ENCODE measurements around the gene TMEM25. TPM values are rescaled to one million over a fixed set of nuclear protein-coding genes. Genes with fewer than 3 reads are reported as not detected.

The TMEM25 gene
- total and polyA plus RNA-seq, 12 donors: 27.0 to 113 (median 55.9) TPM

DNA sequence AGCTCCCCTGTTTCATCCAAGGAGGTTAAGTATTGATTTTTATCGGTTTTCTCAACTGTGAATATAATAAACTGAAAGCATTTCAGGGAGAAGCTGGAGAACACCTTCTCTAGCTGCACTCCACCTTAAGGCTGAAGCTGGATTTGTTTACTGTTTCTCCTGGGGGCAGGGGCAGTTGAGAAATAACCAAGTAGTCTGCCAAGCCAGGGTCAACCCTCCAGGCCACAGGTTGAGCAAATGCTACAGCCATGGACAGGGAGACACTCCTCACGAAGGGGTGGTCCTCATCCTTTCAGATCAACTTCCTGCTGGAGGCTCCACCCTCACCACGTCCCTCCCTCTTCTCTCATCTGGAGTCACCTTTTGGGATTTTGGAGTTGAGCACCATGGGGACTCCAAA lies 3.9 kb upstream of the TMEM25 start, which contains the start of gene TTC36:
TSS of gene TTC36 (plus strand) at position 366 of the 400 bp plus-strand sequence. CDS start at position 387, 21 bp downstream.
- Histone ChIP-seq H3K4me1 (replicated peaks in 1 of 2) (peaks cover 8 to 26% of the 10 kb centered on the region in 2 donors), H3K4me3 (no peak within 1 kb of the TSS), H3K9me3 (replicated peaks in 1 of 3) (no peaks in the 10 kb centered on the region), H3K27ac (no peak within 1 kb of the TSS), H3K27me3 (no peaks in the 10 kb centered on the region), H3K36me3 (replicated peaks in 1 of 2) (peaks cover 0 to 16% of the 10 kb centered on the region in 2 donors)
- WGBS, 4 donors: 69 to 77% (median 73%) methylated on average over 3 of the region's 3 CpGs
- no peak for DNase-seq
- TF ChIP-seq, protein P1, sequence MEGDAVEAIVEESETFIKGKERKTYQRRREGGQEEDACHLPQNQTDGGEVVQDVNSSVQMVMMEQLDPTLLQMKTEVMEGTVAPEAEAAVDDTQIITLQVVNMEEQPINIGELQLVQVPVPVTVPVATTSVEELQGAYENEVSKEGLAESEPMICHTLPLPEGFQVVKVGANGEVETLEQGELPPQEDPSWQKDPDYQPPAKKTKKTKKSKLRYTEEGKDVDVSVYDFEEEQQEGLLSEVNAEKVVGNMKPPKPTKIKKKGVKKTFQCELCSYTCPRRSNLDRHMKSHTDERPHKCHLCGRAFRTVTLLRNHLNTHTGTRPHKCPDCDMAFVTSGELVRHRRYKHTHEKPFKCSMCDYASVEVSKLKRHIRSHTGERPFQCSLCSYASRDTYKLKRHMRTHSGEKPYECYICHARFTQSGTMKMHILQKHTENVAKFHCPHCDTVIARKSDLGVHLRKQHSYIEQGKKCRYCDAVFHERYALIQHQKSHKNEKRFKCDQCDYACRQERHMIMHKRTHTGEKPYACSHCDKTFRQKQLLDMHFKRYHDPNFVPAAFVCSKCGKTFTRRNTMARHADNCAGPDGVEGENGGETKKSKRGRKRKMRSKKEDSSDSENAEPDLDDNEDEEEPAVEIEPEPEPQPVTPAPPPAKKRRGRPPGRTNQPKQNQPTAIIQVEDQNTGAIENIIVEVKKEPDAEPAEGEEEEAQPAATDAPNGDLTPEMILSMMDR (IDR thresholded peaks at IDR 0.05): no peak
- no peak for TF ChIP-seq POLR2A (IDR thresholded peaks at IDR 0.05)
- intact Hi-C loops (cut with DNase I): no loop called here

DNA sequence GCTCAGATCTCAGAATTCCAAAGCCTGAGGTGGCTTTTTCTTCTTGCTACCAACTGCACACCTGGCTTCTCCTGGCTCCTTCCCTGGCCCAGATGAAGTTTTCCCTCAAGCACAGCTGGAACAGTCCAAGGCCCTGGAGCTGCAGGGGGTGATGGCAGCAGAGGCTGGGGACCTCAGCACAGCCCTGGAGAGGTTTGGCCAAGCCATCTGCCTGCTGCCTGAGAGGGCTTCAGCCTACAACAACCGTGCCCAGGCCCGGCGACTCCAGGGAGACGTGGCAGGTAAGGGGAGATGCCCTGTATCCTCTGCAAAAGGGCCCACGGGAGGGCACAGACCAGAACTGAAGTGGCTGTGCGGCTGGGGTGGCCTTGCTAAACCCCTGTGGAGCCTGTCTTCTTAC lies 2.5 kb upstream of the TMEM25 start:
- intact Hi-C loops (cut with DNase I): no loop called here
- 76 to 94% (median 86%) methylated on average over 4 to 6 of the region's 6 CpGs for WGBS, 4 donors
- no peak for TF ChIP-seq POLR2A (IDR thresholded peaks at IDR 0.05)
- TF ChIP-seq, protein P1 (IDR thresholded peaks at IDR 0.05): no peak
- Histone ChIP-seq H3K9me3 (replicated peaks in 1 of 3) (no peaks in the 10 kb centered on the region), H3K27me3 (no peaks in the 10 kb centered on the region), H3K36me3 (replicated peaks in 1 of 2) (peaks cover 0 to 2% of the 10 kb centered on the region in 2 donors), H3K4me1 (replicated peaks in 1 of 2) (peaks cover 8 to 26% of the 10 kb centered on the region in 2 donors), H3K4me3 (no peak overlapping the region), H3K27ac (no peak overlapping the region)
- no peak for DNase-seq

DNA sequence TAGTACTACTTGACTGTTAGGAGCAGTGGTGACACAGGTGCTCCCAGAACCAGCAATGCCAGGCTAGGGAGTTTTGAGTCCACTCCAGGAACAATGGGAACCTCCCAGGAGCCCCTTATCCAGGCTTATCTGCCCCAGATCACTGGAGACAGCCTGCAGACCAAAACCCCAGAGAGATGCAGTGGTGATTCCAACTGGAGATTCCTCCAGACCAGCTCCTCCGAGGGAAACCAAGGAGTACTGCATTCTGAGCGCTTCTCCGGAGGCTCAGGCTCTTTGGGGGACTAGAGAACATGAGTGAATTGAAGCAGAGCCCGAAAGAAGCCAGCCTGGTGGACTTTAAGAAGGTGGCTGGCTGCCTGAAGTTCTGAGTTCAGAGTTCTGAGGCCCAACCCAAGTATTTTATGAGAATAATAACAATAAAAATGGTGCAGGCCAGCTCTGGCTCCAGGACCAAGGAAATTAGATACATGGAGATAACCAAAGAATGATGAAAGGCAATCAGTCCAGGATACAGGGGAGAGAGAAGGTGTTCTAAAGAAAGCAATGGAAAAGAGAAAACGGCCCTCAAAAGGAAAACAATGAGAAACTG lies 1.3 kb upstream of the TMEM25 start:
- Histone ChIP-seq H3K4me3 (peak overlapping the region in 1 of 4 donors; percentile 97), H3K4me1 (replicated peaks in 1 of 2) (peaks cover 0 to 15% of the 10 kb centered on the region in 2 donors), H3K36me3 (replicated peaks in 1 of 2) (peaks cover 0 to 2% of the 10 kb centered on the region in 2 donors), H3K9me3 (replicated peaks in 1 of 3) (no peaks in the 10 kb centered on the region), H3K27ac (no peak overlapping the region), H3K27me3 (no peaks in the 10 kb centered on the region)
- TF ChIP-seq, protein P1 (IDR thresholded peaks at IDR 0.05): no peak
- no peak for TF ChIP-seq POLR2A (IDR thresholded peaks at IDR 0.05)
- intact Hi-C loops (cut with DNase I): no loop called here
- DNase-seq: no peak
- 77 to 82% (median 79%) methylated on average over 5 of the region's 5 CpGs for WGBS, 4 donors

DNA sequence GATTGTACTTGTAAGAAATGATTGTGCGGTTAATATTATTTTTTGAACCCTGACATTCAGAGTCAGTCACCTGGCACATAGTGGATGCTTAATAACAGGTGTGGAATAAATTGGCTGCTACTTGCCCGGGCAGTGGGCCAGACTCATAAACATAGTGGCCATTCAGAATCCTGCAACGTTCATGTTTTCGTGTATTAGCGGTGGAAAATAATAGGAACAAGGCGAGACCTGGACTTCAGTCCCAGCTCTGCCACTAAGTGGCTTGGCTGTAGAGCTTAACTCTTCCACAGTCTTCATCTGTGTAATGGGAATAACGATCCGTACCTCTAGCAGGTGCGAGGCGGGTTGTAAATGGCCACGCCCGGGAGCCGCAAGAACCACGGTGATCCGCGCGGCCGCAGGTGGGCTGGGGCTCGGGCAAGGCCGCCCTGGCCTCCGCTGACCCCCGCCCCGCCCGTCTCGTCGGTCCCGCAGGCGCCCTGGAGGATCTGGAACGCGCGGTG lies 761 bp upstream of the TMEM25 start:
- intact Hi-C loops (cut with DNase I): no loop called here
- WGBS, 4 donors: 4 to 22% (median 11%) methylated on average over 6 to 31 of the region's 31 CpGs

More for the DNA sequence above, 761 bp upstream of the TMEM25 start:
- Histone ChIP-seq H3K27me3 (no peaks in the 10 kb centered on the region), H3K27ac (peak overlapping the region in 4 of 5 donors; percentile 42 to 87 (median 79)), H3K9me3 (replicated peaks in 1 of 3) (no peaks in the 10 kb centered on the region), H3K4me3 (peak overlapping the region; percentile 41 to 97 (median 70)), H3K4me1 (replicated peaks in 1 of 2) (peaks cover 0 to 11% of the 10 kb centered on the region in 2 donors), H3K36me3 (replicated peaks in 1 of 2) (peaks cover 0 to under 1% of the 10 kb centered on the region in 2 donors)
- DNase-seq: peak in 2 of 7 donors; percentile 31 to 37
- TF ChIP-seq, protein P1 (IDR thresholded peaks at IDR 0.05): no peak
- no peak for TF ChIP-seq POLR2A (IDR thresholded peaks at IDR 0.05)

All from adrenal gland (tissue), 12 donors.